ENCODE data around the gene CTBP2.

The CTBP2 gene

DNA sequence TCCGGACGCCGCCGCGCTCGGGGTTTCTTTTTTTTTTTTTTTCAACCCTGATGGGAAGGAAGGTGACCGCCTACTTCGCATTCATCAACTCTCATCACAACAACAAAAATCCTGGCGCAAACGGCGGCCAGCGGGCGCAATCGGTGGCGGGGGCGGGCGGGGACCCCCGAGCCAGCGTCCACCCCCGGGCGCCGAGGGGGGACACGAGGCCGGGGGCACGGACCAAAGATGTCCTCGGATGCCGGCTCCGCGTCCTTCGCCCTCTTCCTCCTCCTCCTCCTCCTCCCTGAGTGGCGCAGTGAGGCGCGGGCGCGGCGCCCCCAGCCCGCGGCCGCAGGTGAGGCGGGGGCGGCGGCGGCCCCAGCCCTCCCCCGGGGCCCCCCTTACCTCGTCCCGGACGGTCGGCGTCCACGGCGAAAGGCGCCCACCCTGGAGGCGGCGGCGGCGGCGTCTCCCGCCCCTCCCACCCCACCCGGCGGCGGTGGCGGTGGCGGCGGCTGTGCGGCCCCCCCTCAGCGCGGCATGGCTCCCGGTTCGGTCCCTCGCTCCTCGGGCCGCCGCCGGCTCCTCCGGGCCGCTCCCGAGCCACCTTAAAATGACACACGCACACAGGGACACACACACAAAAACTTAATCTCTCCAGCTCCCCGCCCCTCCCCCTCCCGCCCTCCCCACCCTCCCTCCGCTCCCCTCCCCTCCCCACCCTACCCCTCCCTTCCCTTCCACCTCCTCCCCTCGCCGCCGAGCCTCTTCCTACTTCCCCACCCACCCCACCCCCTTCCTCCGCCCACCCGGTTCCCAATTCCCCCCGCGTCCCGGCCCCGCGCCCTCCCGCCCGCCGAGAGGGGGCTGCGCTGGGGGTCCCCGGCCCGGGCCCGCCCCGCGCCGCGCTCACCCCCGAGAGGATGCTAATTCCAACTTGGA is at the start of gene CTBP2:
Gene CTBP2 (minus strand): TSS at position 632 of the 924 bp plus-strand sequence.
- no peak for DNase-seq

GRCh38 chr10:125209591-125210355 is 49.4 kb upstream of the CTBP2 start:
- DNase-seq = no peak

DNA sequence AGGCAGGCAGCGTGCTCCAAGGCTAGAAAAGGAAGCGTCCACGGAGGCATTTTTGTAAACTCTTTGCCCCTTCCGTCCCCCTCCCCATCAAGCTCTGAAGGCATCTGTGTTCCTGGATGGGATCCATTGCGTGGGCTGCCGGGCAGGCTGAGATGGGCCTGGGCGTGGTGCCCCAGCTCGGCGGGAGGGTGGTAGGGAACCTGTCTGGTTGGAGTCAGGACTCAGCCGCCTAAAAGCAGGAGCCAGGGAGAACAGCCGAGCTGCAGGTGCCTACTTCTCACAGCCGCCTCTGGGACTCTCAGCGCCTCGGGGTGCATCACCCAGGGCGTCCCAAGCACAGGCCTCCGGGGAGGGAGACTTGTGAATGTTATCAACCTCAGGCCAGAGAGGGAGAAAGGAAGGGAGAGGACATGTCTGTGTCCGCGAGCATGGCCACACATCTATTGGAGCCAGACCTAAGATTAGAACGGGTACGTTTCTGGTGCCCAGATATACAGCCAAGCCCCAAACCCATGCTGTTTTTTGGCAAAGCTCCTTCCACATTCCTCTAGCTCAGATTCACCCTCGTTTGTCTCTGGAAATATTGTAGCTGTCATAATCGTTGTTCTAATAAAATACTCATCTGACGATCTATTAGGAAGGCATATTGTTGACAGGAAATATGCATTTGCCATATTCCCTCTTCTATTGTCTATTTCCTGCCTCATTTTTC is 48.6 kb upstream of the CTBP2 start:
- no peak for DNase-seq

GRCh38 chr10:125206623-125207022 is 46.3 kb upstream of the CTBP2 start:
- DNase-seq = no peak

GRCh38 chr10:125205431-125205830 is 45.1 kb upstream of the CTBP2 start:
- DNase-seq = no peak

GRCh38 chr10:125204400-125204799 is 44.0 kb upstream of the CTBP2 start:
- no peak for DNase-seq

DNA sequence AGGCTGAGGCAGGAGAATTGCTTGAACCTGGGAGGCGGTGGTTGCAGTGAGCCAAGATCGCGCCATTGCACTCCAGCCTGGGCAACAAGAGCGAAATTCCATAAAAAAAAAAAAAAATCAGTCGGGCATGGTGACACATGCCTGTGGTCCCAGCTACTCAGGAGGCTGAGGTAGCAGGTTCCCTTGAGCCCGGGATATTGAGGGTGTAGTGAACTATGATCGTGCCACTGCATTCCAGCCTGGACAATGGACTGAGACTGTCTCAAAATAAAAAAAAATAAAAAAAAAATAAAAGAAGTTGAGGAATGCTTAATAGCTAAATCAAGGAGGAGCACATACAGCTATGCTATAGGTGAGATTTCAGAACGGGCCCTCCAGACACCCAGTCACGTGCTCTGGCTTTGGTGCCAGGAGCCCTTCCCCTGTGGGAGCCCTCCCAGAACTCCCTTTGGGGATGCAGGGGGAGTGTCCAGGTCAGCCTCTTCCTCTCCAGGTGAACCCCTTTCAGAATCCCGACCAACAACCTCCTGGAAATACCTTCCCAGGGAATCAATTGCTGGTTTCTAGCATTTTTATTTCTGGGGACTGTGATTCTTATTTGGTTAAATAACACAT is 42.9 kb upstream of the CTBP2 start:
- no peak for DNase-seq

DNA sequence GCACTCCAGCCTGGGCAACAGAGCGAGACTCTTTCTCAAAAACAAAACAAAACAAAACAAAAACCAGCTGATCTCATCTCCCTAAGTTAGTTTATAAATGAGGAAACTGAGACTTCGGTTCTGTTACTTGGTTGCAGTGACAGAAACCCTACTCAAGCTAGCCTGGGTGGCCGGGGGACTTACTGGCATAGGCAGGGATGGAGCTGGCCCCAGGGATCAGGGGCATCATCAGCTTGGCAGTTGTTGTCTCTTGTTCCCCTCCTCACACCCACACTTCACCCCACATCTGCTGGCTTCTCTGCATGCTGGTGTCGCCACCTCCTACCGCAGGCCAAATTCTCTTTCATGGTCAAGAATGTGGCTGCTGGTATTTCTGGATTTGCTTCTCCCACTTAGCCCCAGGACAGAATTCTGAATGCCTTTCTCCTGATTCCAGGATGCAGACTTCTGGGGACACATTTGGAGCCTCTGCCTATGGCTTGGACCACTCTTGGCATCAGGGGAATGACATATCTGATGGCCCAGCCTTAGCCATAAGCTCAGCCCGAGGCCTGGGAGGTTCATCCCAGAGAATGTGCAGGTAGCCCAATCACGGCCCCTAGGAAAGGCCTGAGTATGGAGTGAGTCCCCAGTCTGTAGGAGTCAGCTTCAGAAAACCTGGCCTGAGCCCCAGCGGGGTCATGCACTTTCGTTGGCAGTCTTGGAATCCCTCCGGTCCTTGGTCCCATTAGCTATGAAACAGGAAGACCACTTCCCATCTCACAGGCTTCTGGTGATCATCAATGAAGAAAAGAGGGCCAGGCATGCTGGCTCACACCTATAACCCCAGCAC is 41.6 kb upstream of the CTBP2 start:
- no peak for DNase-seq

- no peak for DNase-seq
These were observed 40.8 kb upstream of the CTBP2 start for GRCh38 chr10:125201108-125201524.

GRCh38 chr10:125200396-125200795 is 40.0 kb upstream of the CTBP2 start:
- DNase-seq = no peak

GRCh38 chr10:125199270-125199669 is 38.9 kb upstream of the CTBP2 start:
- no peak for DNase-seq

DNA sequence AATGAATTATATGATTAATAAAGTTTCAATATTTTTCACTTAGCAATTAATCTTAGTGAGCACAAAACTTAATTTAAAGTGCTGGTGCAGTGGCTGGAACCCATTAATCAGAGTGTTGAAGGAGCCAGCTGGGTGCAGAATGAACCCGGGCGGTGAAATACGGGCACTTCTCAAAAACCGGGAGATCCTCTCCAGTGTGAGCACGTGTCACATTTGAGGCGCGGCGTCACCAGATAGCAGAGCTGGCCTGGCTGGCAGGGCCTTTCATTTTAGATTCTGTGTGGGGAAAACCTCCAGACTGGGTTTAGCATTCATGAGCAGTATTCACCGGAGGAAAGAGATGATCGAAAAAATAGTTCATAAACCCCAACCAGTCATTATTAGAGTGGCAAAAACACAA is 34.5 kb upstream of the CTBP2 start:
- DNase-seq = no peak

GRCh38 chr10:125193306-125193877 is 33.0 kb upstream of the CTBP2 start:
- DNase-seq = no peak

DNA sequence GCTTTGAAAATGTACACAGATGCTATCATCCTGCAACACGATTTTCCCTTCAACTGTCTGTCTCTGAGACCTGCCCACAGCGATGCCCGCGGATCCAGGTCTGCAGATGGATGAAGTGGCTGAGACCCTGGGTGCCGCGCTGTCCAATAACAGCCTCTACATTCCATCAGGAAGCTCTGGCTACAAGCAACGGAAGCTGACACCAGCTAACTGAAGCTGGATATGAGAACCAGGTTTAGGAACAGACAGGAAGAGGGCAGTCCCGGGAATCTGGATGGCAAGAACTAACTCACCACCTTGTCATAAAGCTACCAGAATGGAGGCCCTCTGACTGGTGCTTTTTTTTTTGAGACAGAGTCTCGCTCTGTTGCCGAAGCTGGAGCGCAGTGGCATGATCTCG is 32.3 kb upstream of the CTBP2 start:
- no peak for DNase-seq

DNA sequence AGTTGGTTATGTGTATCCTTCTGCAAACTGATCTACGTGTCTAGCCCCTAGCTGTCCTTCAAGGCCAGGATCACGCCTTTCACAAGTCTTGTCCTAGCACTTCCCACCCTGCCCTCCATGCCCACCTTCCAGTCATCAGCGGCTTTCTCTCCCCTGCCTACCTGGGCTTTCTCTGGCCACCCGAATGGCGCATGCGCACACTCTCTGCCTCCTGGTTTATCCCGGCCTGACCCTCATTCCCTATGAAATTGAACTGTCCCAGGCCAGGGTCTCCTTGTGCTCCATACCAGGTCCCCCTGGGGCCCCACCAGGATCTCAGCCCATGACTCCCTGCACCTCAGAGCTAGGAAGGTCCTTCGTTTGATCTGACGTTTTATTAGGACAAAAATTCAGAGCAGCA is 31.6 kb upstream of the CTBP2 start:
- DNase-seq = no peak

DNA sequence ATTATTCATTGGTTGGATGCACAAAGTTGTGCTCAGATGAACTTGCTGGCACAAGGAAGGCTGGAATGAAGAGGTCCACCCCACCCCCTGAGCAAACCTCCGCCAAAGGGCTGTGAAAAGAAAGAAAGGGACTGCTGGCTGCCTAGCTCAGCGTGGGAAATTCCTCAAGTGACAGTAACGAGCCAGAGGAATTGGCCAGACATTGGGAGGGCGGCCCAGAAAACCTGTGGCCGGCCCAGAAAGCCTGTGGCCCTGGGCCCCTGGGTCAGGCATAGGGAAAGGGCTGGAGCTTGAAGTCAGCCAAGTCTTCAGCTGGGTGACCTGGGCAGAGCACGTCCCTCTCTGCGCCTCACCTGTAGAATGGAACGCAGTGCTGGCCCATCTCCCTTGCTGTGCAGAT is 30.6 kb upstream of the CTBP2 start:
- DNase-seq = no peak

DNA sequence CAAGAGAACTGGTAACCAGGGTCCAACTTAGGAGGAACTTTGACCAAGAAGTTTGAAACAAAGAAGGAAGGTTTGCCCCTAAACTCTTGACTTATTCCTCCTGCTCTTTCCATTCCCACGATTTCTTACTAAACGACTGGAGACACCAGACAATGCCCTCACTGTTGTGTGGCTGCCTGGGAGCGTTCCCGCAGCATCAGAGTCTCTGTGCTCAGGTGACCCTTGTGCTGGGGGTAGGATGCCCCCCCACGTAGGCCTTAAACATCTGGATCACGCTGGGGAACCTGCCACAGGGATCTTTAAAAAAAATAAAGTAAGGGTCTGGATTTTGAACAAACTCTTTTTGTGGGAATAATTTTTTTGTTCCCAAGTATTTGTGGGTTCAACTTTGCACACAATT is 30.1 kb upstream of the CTBP2 start:
- DNase-seq = no peak

DNA sequence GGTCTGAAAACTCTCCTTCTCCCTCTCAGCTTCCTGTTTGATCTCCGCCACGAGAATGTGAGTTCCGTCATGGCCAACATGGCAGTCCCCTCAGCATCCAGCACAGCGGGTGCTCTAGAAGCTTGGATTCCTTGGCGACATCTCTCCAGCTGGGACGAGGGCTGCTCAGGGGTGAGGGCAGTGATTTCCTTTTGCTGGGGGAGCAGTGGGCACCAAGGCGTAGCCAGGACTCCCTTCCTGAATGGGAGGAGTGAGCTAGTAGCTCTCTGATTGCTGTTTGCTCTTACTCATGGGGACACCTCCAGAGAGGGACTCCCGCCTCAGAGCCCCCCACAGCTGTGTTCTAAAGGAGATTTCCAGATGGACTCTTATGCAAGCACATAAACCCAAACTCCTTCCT is 28.8 kb upstream of the CTBP2 start:
- DNase-seq = no peak

- no peak for DNase-seq
These were observed 27.2 kb upstream of the CTBP2 start for GRCh38 chr10:125187238-125188194.

GRCh38 chr10:125186431-125187170 is 26.2 kb upstream of the CTBP2 start:
- no peak for DNase-seq
